Keratinocyte (primary cell): ENCODE measurements around the gene PLA2G4D.

Experiments used
- EZH2 ChIP-seq: IDR thresholded peaks from one replicate; pipeline ENCODE4 v1.6.1; 2012; ENCODE audit warnings: inconsistent platforms, mild to moderate bottlenecking, low read length, moderate library complexity
- TF ChIP-seq, protein P1 (sequence below), 3 experiments: IDR thresholded peaks in 1 of 3; conservative IDR thresholded peaks in 1 of 3; optimal IDR thresholded peaks in 1 of 3; 2 replicates in 2 of 3; 3 replicates in 1 of 3; pipeline versions ENCODE3 to v1.5.1; 2011; ENCODE audit warnings: low read length in 3 of 3, mild to moderate bottlenecking in 3 of 3, moderate library complexity in 2 of 3, control low read depth in 1 of 3, inconsistent platforms in 1 of 3; ENCODE audit not compliant: insufficient read depth in 2 of 3; ENCODE audit errors: extremely low read depth in 1 of 3

DNA sequence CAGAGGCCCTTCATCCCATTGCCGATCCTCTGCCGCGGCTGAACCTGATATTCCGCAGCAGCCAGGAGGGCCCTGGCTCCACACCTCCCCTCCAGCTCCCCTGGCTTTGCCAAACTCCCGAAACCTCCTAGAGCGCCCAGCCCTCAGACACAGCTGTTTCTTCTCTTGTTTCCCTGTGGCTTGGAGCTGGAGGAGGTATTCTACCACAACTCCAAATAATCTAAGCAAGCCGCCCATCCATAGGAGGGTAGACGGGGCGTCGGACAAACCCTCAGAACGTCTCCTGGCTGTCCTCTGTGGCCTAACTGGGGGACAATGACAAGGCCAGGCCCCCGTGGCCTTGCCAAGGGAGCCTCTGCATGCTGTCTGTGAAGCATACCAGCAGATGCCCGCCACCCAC lies 10.4 kb downstream of the PLA2G4D start:
- TF ChIP-seq, protein P1, sequence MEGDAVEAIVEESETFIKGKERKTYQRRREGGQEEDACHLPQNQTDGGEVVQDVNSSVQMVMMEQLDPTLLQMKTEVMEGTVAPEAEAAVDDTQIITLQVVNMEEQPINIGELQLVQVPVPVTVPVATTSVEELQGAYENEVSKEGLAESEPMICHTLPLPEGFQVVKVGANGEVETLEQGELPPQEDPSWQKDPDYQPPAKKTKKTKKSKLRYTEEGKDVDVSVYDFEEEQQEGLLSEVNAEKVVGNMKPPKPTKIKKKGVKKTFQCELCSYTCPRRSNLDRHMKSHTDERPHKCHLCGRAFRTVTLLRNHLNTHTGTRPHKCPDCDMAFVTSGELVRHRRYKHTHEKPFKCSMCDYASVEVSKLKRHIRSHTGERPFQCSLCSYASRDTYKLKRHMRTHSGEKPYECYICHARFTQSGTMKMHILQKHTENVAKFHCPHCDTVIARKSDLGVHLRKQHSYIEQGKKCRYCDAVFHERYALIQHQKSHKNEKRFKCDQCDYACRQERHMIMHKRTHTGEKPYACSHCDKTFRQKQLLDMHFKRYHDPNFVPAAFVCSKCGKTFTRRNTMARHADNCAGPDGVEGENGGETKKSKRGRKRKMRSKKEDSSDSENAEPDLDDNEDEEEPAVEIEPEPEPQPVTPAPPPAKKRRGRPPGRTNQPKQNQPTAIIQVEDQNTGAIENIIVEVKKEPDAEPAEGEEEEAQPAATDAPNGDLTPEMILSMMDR (optimal IDR thresholded peaks at IDR 0.05 in 1 of 3, IDR thresholded peaks at IDR 0.05 in 1 of 3, conservative IDR thresholded peaks at IDR 0.05 in 1 of 3; ENCODE audit: extremely low read depth in 1 of 3, insufficient read depth in 2 of 3, low read length in 3 of 3) = no peak
- no peak for TF ChIP-seq EZH2
